IMR-90 (cell line): ENCODE measurements around the gene PASD1. TPM values are rescaled to one million over a fixed set of nuclear protein-coding genes. Genes with fewer than 3 reads are reported as not detected.

Experiments used
- ATAC-seq: fragments of 200-7000 bp; cut with Tn5 transposase; 2 replicates; pipeline ENCODE4 v1.9.1; 2020; ENCODE audit warnings: low read depth, mild to moderate bottlenecking, moderate library complexity
- BruUV-seq: library from RNA; stranded (reverse); fragments of 400-500 nt; replicated peaks from 2 replicates; lab custom pipeline; 2021; lab: Mats Ljungman, UMichigan
- CTCF ChIA-PET: fragments of 300-600 bp; formaldehyde crosslinking; extraction: SDS; loops from one replicate; lab custom pipeline; 2021; ENCODE audit warnings: antibody characterized with exemption; lab: Yijun Ruan, JAX
- POLR2A ChIA-PET: fragments of 300-600 bp; sonication (Branson Sonifier 250); formaldehyde crosslinking; loops from one replicate; lab custom pipeline; 2022; ENCODE audit warnings: antibody characterized with exemption; ENCODE audit not compliant: unreplicated experiment; lab: Charles Lee
- DNase-seq: peaks from one replicate; pipeline ENCODE4 v3.0.0; 2013
- H2AFZ ChIP-seq: replicated peaks from 2 replicates; pipeline ENCODE3; 2013; ENCODE audit warnings: low read length, mild to moderate bottlenecking; ENCODE audit not compliant: poor library complexity
- H2AK5ac ChIP-seq: 2 replicates; pipeline ENCODE4 v1.6.1; 2013; ENCODE audit warnings: low read depth, low read length, inconsistent platforms
- H2AK9ac ChIP-seq: replicated peaks from 2 replicates; pipeline ENCODE3; 2013; ENCODE audit warnings: mild to moderate bottlenecking, low read depth, low read length, moderate library complexity; ENCODE audit not compliant: poor library complexity
- H2BK120ac ChIP-seq: 2 replicates; pipeline ENCODE4 v1.6.1; 2013; ENCODE audit warnings: low read depth, low read length, inconsistent platforms
- H2BK15ac ChIP-seq: 3 replicates; pipeline ENCODE4 v1.6.1; 2013; ENCODE audit warnings: low read depth, low read length, inconsistent platforms
- H2BK20ac ChIP-seq: 2 replicates; pipeline ENCODE4 v1.6.1; 2013; ENCODE audit warnings: low read depth, mild to moderate bottlenecking, inconsistent platforms, low read length, moderate library complexity
- H2BK5ac ChIP-seq: 2 replicates; pipeline ENCODE4 v1.6.1; 2013; ENCODE audit warnings: mild to moderate bottlenecking, low read depth, low read length, inconsistent platforms; ENCODE audit not compliant: poor library complexity, severe bottlenecking
- H3K14ac ChIP-seq: replicated peaks from 2 replicates; pipeline ENCODE4 v1.6.1; 2013; ENCODE audit warnings: low read depth, low read length, inconsistent platforms
- H3K18ac ChIP-seq: 2 replicates; pipeline ENCODE4 v1.6.1; 2013; ENCODE audit warnings: low read depth, low read length, control low read depth
- H3K23ac ChIP-seq: 2 replicates; pipeline ENCODE4 v1.6.1; 2013; ENCODE audit warnings: low read depth, low read length, inconsistent platforms
- H3K27ac ChIP-seq: 2 replicates; pipeline ENCODE4 v1.5.1; 2013; ENCODE audit warnings: mild to moderate bottlenecking, control low read depth, low read length; ENCODE audit not compliant: insufficient read depth
- H3K27me3 ChIP-seq: 2 replicates; pipeline ENCODE4 v1.6.1; 2013; ENCODE audit warnings: low read length; ENCODE audit not compliant: control insufficient read depth, insufficient read depth
- H3K36me3 ChIP-seq: 2 replicates; pipeline ENCODE4 v1.6.1; 2013; ENCODE audit warnings: low read length, mixed read lengths; ENCODE audit not compliant: control insufficient read depth, insufficient read depth
- H3K4ac ChIP-seq: 2 replicates; pipeline ENCODE4 v1.6.1; 2013; ENCODE audit warnings: low read depth, low read length, inconsistent platforms
- H3K4me1 ChIP-seq: 2 replicates; pipeline ENCODE4 v1.6.1; 2013; ENCODE audit warnings: low read length, mixed read lengths; ENCODE audit not compliant: control insufficient read depth, insufficient read depth
- H3K4me2 ChIP-seq: 2 replicates; pipeline ENCODE4 v1.6.1; 2013; ENCODE audit warnings: low read depth, mild to moderate bottlenecking, control low read depth, low read length, moderate library complexity
- H3K4me3 ChIP-seq: 2 replicates; pipeline ENCODE4 v1.5.1; 2013; ENCODE audit warnings: low read depth, mild to moderate bottlenecking, control low read depth, low read length, moderate library complexity; ENCODE audit not compliant: insufficient read depth
- H3K56ac ChIP-seq: 2 replicates; pipeline ENCODE4 v1.6.1; 2013; ENCODE audit warnings: low read length, inconsistent platforms; ENCODE audit not compliant: insufficient read depth; ENCODE audit errors: extremely low read depth
- H3K79me1 ChIP-seq, 2 experiments: 2 replicates each; pipeline ENCODE4 v1.6.1; 2013; ENCODE audit warnings: low read length in 2 of 2, inconsistent platforms in 1 of 2, low read depth in 1 of 2
- H3K9ac ChIP-seq: 2 replicates; pipeline ENCODE4 v1.6.1; 2013; ENCODE audit warnings: low read depth, low read length, control low read depth
- H3K9me1 ChIP-seq: 2 replicates; pipeline ENCODE4 v1.6.1; 2013; ENCODE audit warnings: low read length, inconsistent platforms; ENCODE audit not compliant: insufficient read depth
- H3K9me3 ChIP-seq: 2 replicates; pipeline ENCODE4 v1.6.1; 2013; ENCODE audit warnings: low read length; ENCODE audit not compliant: control insufficient read depth, insufficient read depth
- H4K20me1 ChIP-seq: 2 replicates; pipeline ENCODE4 v1.6.1; 2013; ENCODE audit warnings: low read length, inconsistent platforms; ENCODE audit not compliant: insufficient read depth
- H4K5ac ChIP-seq: 2 replicates; pipeline ENCODE4 v1.6.1; 2013; ENCODE audit warnings: mild to moderate bottlenecking, low read depth, low read length, control low read depth
- H4K8ac ChIP-seq, 2 experiments: 2 replicates each; pipeline ENCODE4 v1.6.1; 2013; ENCODE audit warnings: low read depth in 2 of 2, low read length in 2 of 2, control low read depth in 1 of 2, inconsistent platforms in 1 of 2
- H4K91ac ChIP-seq: 2 replicates; pipeline ENCODE4 v1.6.1; 2013; ENCODE audit warnings: low read depth, low read length, inconsistent platforms; ENCODE audit not compliant: insufficient read depth
- CEBPB ChIP-seq: IDR thresholded peaks from 2 replicates; pipeline ENCODE4 v1.6.1; 2012; ENCODE audit warnings: low read depth, low read length, improper control_type of control experiment
- ELK1 ChIP-seq: fragments of 150-350 bp; IDR thresholded peaks from 2 replicates; pipeline ENCODE4 v1.6.1; 2016; ENCODE audit warnings: low read depth, mild to moderate bottlenecking, low read length, moderate library complexity, borderline replicate concordance
- NFE2L2 ChIP-seq: fragments of 150-350 bp; IDR thresholded peaks from 2 replicates; pipeline ENCODE4 v1.6.1; 2016; ENCODE audit warnings: low read depth, mild to moderate bottlenecking, low read length
- POLR2A ChIP-seq: IDR thresholded peaks from 2 replicates; pipeline ENCODE4 v1.6.1; 2012; ENCODE audit warnings: mild to moderate bottlenecking, low read depth, low read length
- RCOR1 ChIP-seq: IDR thresholded peaks from 2 replicates; pipeline ENCODE4 v1.6.1; 2012; ENCODE audit warnings: mild to moderate bottlenecking, low read length, improper control_type of control experiment; ENCODE audit not compliant: insufficient replicate concordance
- RFX5 ChIP-seq: IDR thresholded peaks from 2 replicates; pipeline ENCODE4 v1.8.0; 2012; ENCODE audit warnings: low read depth, mild to moderate bottlenecking, low read length, moderate library complexity
- SMC3 ChIP-seq: fragments of 150-350 bp; IDR thresholded peaks from 2 replicates; pipeline ENCODE4 v1.6.1; 2016; ENCODE audit warnings: low read depth, mild to moderate bottlenecking, antibody characterized with exemption, low read length, moderate library complexity
- WGBS, 2 experiments: methylation state at CpG; one replicate each; pipeline versions ENCODE4 v1.1.5 to v1.1.7; 2013; ENCODE audit warnings: missing lambda C conversion rate in 2 of 2; ENCODE audit not compliant: insufficient read length in 1 of 2; ENCODE audit errors: extremely low coverage in 2 of 2; 5-methylcytosine and 5-hydroxymethylcytosine counted together
- dilution Hi-C: fragments of 300-500 bp; cut with HindIII; formaldehyde crosslinking; loops from one replicate; pipeline ENCODE4 v1.14.3; 2018; ENCODE audit warnings: low sequenced_read_pairs; ENCODE audit not compliant: unreplicated experiment
- in situ Hi-C: fragments of 300-500 bp; cut with MboI; formaldehyde crosslinking; loops from 3 replicates; pipeline ENCODE4 v1.14.3; 2019; ENCODE audit warnings: low sequenced_read_pairs, inconsistent platforms, mixed read lengths
- intact Hi-C: fragments of 100-400 bp; cut with micrococcal nuclease; formaldehyde crosslinking; loops from 2 replicates; pipeline ENCODE4 v1.10.0; 2022
- polyA plus RNA-seq, 3 experiments: library from polyadenylated mRNA; depleted of rRNA; stranded (reverse); fragments of >200 nt; gene quantifications; 2 replicates each; pipeline ENCODE4 v1.2.3, GENCODE V29; 2012; ENCODE audit warnings: low replicate concordance in 1 of 3
- total RNA-seq: library from RNA; depleted of rRNA; stranded (reverse); fragments of >200 nt; gene quantifications from 2 replicates; pipeline ENCODE4 v1.2.3, GENCODE V29; 2012
- TF ChIP-seq, protein P1 (sequence below): conservative IDR thresholded peaks from 2 replicates; pipeline ENCODE4 v1.5.1; 2012; ENCODE audit warnings: mild to moderate bottlenecking, low read depth, low read length, improper control_type of control experiment
- TF ChIP-seq, protein P2 (sequence below): fragments of 150-350 bp; IDR thresholded peaks from 2 replicates; pipeline ENCODE4 v1.6.1; 2017; ENCODE audit warnings: mild to moderate bottlenecking, antibody characterized with exemption, low read length, low read depth

PASD1 gene
- total and polyA plus RNA-seq, 2 of the 4 experiments (the other 2 are of a cell fraction), result not detected

GRCh38 chrX:151694661-151695582 lies 131.4 kb downstream of the PASD1 start, which contains the start of gene PRRG3 (continued):
- TF ChIP-seq SMC3, result no peak

- Histone ChIP-seq H3K9ac (no peak overlapping the region), H3K79me1 (no peaks in the 10 kb centered on the region), H2AK5ac (no peak overlapping the region), H4K5ac (no peak overlapping the region), H3K27me3 (no peaks in the 10 kb centered on the region), H2BK15ac (no peak overlapping the region), H2BK5ac (no peak overlapping the region), H3K36me3 (no peaks in the 10 kb centered on the region), H3K56ac (no peak overlapping the region), H3K9me3 (peaks cover 16% of the 10 kb centered on the region; the same call in 1 of the 2 replicates), H2AK9ac (no peak overlapping the region), H4K20me1 (no peaks in the 10 kb centered on the region), H3K23ac (no peak overlapping the region), H2BK20ac (no peak overlapping the region), H4K8ac (no peak overlapping the region), H3K4me1 (no peaks in the 10 kb centered on the region), H3K4me2 (no peak overlapping the region), H3K4ac (no peak overlapping the region), H3K27ac (no peak overlapping the region), H3K18ac (no peak overlapping the region), H4K91ac (no peak overlapping the region), H3K4me3 (no peak overlapping the region), H3K14ac (no peak overlapping the region), H2BK120ac (no peak overlapping the region), H3K9me1 (no peaks in the 10 kb centered on the region), H2AFZ (no peak overlapping the region)
- intact Hi-C loops (no loop called here), in situ Hi-C loops (loop anchor here (25.0 kb wide), 1 partner anchor 533 kb away; no protein-coding TSS in a partner anchor), dilution Hi-C loops (no loop called here)
- BruUV-seq, result no TSS peak
- WGBS, 2 experiments, result 26% methylated on average over 11 of the region's 19 CpGs; no CpG with 5 or more reads in 1 of the 2 experiments
- ATAC-seq (no peak), DNase-seq (no peak)
- POLR2A ChIA-PET, result no interaction called here
- CTCF ChIA-PET, result no interaction called here
- TF ChIP-seq NFE2L2, result no peak
- TF ChIP-seq, protein P1, sequence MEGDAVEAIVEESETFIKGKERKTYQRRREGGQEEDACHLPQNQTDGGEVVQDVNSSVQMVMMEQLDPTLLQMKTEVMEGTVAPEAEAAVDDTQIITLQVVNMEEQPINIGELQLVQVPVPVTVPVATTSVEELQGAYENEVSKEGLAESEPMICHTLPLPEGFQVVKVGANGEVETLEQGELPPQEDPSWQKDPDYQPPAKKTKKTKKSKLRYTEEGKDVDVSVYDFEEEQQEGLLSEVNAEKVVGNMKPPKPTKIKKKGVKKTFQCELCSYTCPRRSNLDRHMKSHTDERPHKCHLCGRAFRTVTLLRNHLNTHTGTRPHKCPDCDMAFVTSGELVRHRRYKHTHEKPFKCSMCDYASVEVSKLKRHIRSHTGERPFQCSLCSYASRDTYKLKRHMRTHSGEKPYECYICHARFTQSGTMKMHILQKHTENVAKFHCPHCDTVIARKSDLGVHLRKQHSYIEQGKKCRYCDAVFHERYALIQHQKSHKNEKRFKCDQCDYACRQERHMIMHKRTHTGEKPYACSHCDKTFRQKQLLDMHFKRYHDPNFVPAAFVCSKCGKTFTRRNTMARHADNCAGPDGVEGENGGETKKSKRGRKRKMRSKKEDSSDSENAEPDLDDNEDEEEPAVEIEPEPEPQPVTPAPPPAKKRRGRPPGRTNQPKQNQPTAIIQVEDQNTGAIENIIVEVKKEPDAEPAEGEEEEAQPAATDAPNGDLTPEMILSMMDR, result no peak
- no peak for TF ChIP-seq CEBPB
- TF ChIP-seq RCOR1, result no peak
- TF ChIP-seq, protein P2, sequence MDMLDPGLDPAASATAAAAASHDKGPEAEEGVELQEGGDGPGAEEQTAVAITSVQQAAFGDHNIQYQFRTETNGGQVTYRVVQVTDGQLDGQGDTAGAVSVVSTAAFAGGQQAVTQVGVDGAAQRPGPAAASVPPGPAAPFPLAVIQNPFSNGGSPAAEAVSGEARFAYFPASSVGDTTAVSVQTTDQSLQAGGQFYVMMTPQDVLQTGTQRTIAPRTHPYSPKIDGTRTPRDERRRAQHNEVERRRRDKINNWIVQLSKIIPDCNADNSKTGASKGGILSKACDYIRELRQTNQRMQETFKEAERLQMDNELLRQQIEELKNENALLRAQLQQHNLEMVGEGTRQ, result no peak
- TF ChIP-seq POLR2A, result no peak
- no peak for TF ChIP-seq SMC3
- TF ChIP-seq RFX5, result no peak
- TF ChIP-seq ELK1, result no peak
Measured at GRCh38 chrX:151695583-151696340, 132.3 kb downstream of the PASD1 start.
